Panc1 (cell line): ENCODE measurements around the gene LRRC43. TPM values are rescaled to one million over a fixed set of nuclear protein-coding genes. Genes with fewer than 3 reads are reported as not detected.
A peak's percentile ranks its signal among the peaks of the same experiment; 100 is the strongest.

Experiments
- ATAC-seq: fragments of 200-7000 bp; cut with Tn5 transposase; 2 replicates; pipeline ENCODE4 v1.9.1; 2020; ENCODE audit warnings: mild to moderate bottlenecking, moderate library complexity
- BruUV-seq: library from RNA; stranded (reverse); fragments of 400-500 nt; replicated peaks from 2 replicates; lab custom pipeline; 2021; lab: Mats Ljungman, UMichigan
- CTCF ChIA-PET: fragments of 300-600 bp; sonication (Branson Sonifier 250); formaldehyde crosslinking; loops from one replicate; lab custom pipeline; 2022; ENCODE audit warnings: antibody characterized with exemption; lab: Charles Lee
- POLR2A ChIA-PET: fragments of 300-600 bp; sonication (Branson Sonifier 250); formaldehyde crosslinking; loops from one replicate; lab custom pipeline; 2022; ENCODE audit warnings: antibody characterized with exemption; lab: Charles Lee
- DNase-seq: peaks from one replicate; pipeline ENCODE4 v3.0.0-alpha.2; 2010; ENCODE audit warnings: low read depth, low spot score
- H3K27ac ChIP-seq: 2 replicates; pipeline ENCODE4 v1.5.1; 2011; ENCODE audit warnings: mild to moderate bottlenecking, low read length, inconsistent platforms
- H3K27me3 ChIP-seq: fragments of 200-500 bp; sonication (Bioruptor generic); 2 replicates; pipeline ENCODE4 v1.6.0; 2014; ENCODE audit warnings: low read length, inconsistent platforms; ENCODE audit not compliant: control insufficient read depth, insufficient read depth
- H3K36me3 ChIP-seq: fragments of 200-500 bp; sonication (Bioruptor generic); 2 replicates; pipeline ENCODE4 v1.5.1; 2014; ENCODE audit warnings: inconsistent platforms, mild to moderate bottlenecking, low read length, moderate library complexity; ENCODE audit not compliant: control insufficient read depth, insufficient read depth
- H3K4me1 ChIP-seq: 2 replicates; pipeline ENCODE4 v1.5.1; 2011; ENCODE audit warnings: inconsistent platforms, mild to moderate bottlenecking, low read length, moderate library complexity; ENCODE audit not compliant: control insufficient read depth, insufficient read depth
- H3K4me3 ChIP-seq, 2 experiments: 2 replicates each; pipeline ENCODE4 v1.5.1; 2011 to 2012; ENCODE audit warnings: low read depth in 2 of 2, low read length in 2 of 2, mild to moderate bottlenecking in 2 of 2, inconsistent platforms in 1 of 2, moderate library complexity in 1 of 2
- H3K9me3 ChIP-seq: fragments of 200-500 bp; sonication (Bioruptor generic); 2 replicates; pipeline ENCODE4 v1.5.1; 2014; ENCODE audit warnings: low read depth, mild to moderate bottlenecking, inconsistent platforms, low read length, moderate library complexity; ENCODE audit not compliant: control insufficient read depth, insufficient read depth
- POLR2AphosphoS5 ChIP-seq: IDR thresholded peaks from 2 replicates; pipeline ENCODE4 v1.6.1; 2012; ENCODE audit warnings: mild to moderate bottlenecking, low read depth, low read length, moderate library complexity
- SIN3A ChIP-seq: IDR thresholded peaks from 2 replicates; pipeline ENCODE4 v1.6.1; 2012; ENCODE audit warnings: low read depth, mild to moderate bottlenecking, low read length, moderate library complexity, borderline replicate concordance; ENCODE audit not compliant: insufficient read depth
- TCF7L2 ChIP-seq: IDR thresholded peaks from 2 replicates; pipeline ENCODE4 v1.6.1; 2011; ENCODE audit warnings: mild to moderate bottlenecking, low read depth, low read length, inconsistent platforms
- in situ Hi-C: cut with HindIII; loops from 2 replicates; pipeline ENCODE4 v1.10.0; 2016; ENCODE audit warnings: low sequenced_read_pairs, low pct_unique_long_range_greater_than_20kb
- intact Hi-C: fragments of 100-400 bp; cut with micrococcal nuclease; formaldehyde crosslinking; loops from one replicate; pipeline ENCODE4 v1.10.0; 2022; ENCODE audit not compliant: unreplicated experiment
- total RNA-seq: library from RNA; stranded (reverse); gene quantifications from one replicate; pipeline ENCODE4 v1.2.1, GENCODE V29; 2021; ENCODE audit not compliant: unreplicated experiment
- TF ChIP-seq, protein P1 (sequence below), 2 experiments: IDR thresholded peaks; 2 replicates each; pipeline ENCODE4 v1.6.1; 2011 to 2012; ENCODE audit warnings: low read depth in 2 of 2, control low read depth in 1 of 2, low read length in 1 of 2, mild to moderate bottlenecking in 1 of 2, moderate library complexity in 1 of 2; ENCODE audit not compliant: insufficient read depth in 1 of 2
- TF ChIP-seq, protein P2 (sequence below): fragments of 450-650 bp; IDR thresholded peaks from 2 replicates; pipeline ENCODE4 v1.5.1; 2017; ENCODE audit warnings: mild to moderate bottlenecking

The LRRC43 gene
- total RNA-seq, 1 experiment from 2014 or later = 1.5 TPM

DNA sequence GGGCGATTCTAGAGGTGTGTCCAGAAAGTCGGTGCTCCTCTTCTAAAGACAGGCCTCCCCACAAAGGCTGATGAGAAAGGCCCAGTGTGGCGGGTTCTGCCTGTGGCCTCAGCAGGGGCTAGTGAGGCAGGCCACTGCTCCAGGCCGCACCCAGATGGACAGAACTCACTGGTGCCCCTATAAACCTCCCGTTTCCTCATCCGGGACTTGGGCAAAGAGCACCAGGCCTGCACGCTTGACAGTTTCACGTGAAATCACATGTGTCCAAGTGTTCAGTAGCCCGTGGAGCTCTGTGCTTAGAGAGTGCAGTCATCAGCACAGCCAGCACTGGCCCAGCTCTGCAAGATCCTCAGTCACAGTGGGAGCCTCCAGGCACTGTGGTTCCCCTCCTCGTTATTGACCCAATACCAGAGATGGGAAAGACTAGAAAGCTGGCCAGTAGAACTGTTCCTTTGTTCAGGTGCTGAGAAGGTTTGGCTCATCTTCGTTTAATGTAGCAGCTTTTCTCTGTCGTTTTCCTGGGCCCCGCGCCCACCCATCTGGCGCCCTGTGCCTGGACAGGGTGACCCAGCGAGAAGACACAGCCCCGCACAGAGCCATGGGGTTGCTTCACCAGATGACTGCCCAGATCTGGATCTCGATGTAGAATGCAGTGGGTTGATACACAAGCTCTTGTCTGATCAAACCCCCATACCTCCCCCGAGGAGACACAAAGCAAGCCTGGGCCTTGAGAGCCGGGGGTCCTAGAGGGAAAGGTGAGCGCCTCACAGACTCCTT, 35.2 kb upstream of the LRRC43 start:
- no peaks in the 10 kb centered on the region for H3K4me1 ChIP-seq
- H3K4me3 ChIP-seq = no peak overlapping the region
- intact Hi-C loops (no loop called here), in situ Hi-C loops (no loop called here)
- ATAC-seq (peak; percentile 27; the same call in 1 of the 2 replicates), DNase-seq (no peak)
- H3K9me3 ChIP-seq = no peaks in the 10 kb centered on the region
- BruUV-seq = no TSS peak
- H3K36me3 ChIP-seq = no peaks in the 10 kb centered on the region
- ChIA-PET CTCF (interaction anchor here (0.6 kb wide), 1 partner anchor 125 kb away, joined by 3 read pairs; no protein-coding TSS in a partner anchor), POLR2A (interaction anchor here (0.7 kb wide), 1 partner anchor 215 kb away, joined by 6 read pairs; no protein-coding TSS in a partner anchor)
- TF ChIP-seq, protein P1, sequence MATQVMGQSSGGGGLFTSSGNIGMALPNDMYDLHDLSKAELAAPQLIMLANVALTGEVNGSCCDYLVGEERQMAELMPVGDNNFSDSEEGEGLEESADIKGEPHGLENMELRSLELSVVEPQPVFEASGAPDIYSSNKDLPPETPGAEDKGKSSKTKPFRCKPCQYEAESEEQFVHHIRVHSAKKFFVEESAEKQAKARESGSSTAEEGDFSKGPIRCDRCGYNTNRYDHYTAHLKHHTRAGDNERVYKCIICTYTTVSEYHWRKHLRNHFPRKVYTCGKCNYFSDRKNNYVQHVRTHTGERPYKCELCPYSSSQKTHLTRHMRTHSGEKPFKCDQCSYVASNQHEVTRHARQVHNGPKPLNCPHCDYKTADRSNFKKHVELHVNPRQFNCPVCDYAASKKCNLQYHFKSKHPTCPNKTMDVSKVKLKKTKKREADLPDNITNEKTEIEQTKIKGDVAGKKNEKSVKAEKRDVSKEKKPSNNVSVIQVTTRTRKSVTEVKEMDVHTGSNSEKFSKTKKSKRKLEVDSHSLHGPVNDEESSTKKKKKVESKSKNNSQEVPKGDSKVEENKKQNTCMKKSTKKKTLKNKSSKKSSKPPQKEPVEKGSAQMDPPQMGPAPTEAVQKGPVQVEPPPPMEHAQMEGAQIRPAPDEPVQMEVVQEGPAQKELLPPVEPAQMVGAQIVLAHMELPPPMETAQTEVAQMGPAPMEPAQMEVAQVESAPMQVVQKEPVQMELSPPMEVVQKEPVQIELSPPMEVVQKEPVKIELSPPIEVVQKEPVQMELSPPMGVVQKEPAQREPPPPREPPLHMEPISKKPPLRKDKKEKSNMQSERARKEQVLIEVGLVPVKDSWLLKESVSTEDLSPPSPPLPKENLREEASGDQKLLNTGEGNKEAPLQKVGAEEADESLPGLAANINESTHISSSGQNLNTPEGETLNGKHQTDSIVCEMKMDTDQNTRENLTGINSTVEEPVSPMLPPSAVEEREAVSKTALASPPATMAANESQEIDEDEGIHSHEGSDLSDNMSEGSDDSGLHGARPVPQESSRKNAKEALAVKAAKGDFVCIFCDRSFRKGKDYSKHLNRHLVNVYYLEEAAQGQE (IDR thresholded peaks at IDR 0.05; ENCODE audit: insufficient read depth in 1 of 2, low read depth in 2 of 2, low read length in 1 of 2) = no peak
- peak; percentile 43; the same call in 1 of the 2 replicates for TF ChIP-seq POLR2AphosphoS5
- H3K27ac ChIP-seq = no peak overlapping the region
- no peaks in the 10 kb centered on the region for H3K27me3 ChIP-seq

DNA sequence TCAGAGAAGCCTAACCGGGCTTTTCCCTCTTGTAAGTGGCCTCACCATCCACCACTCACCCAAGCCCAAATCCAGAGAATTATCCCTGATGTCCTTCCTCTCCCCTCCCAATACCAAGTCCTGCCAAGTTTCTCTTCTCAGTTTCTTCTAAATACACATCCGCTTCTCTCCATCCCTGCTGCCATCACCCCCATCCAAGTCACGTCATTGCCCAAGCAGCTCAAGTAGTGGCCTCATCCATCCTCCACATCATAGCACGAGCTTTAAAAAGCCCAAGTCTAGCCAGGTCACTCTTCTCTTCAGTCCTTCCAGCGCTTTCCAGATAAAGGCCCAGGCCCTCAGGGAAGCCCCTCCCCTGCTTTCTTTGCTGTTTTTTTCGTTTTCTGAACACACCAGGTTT, 34.3 kb upstream of the LRRC43 start:
- CTCF ChIA-PET = no interaction called here
- no peaks in the 10 kb centered on the region for H3K9me3 ChIP-seq

More for the DNA sequence above, 34.3 kb upstream of the LRRC43 start:
- Histone ChIP-seq H3K4me1 (no peaks in the 10 kb centered on the region), H3K36me3 (no peaks in the 10 kb centered on the region), H3K27me3 (no peaks in the 10 kb centered on the region), H3K27ac (no peak overlapping the region), H3K4me3 (no peak overlapping the region)
- no TSS peak for BruUV-seq
- DNase-seq (no peak), ATAC-seq (no peak)
- in situ Hi-C loops = no loop called here
- TF ChIP-seq, protein P1 (IDR thresholded peaks at IDR 0.05; ENCODE audit: insufficient read depth in 1 of 2, low read depth in 2 of 2, low read length in 1 of 2) = no peak
- TF ChIP-seq, protein P2, sequence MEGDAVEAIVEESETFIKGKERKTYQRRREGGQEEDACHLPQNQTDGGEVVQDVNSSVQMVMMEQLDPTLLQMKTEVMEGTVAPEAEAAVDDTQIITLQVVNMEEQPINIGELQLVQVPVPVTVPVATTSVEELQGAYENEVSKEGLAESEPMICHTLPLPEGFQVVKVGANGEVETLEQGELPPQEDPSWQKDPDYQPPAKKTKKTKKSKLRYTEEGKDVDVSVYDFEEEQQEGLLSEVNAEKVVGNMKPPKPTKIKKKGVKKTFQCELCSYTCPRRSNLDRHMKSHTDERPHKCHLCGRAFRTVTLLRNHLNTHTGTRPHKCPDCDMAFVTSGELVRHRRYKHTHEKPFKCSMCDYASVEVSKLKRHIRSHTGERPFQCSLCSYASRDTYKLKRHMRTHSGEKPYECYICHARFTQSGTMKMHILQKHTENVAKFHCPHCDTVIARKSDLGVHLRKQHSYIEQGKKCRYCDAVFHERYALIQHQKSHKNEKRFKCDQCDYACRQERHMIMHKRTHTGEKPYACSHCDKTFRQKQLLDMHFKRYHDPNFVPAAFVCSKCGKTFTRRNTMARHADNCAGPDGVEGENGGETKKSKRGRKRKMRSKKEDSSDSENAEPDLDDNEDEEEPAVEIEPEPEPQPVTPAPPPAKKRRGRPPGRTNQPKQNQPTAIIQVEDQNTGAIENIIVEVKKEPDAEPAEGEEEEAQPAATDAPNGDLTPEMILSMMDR = no peak
- TF ChIP-seq POLR2AphosphoS5 (no peak), SIN3A (no peak), TCF7L2 (no peak)
- POLR2A ChIA-PET = no interaction called here
- intact Hi-C loops = no loop called here
